SK-N-SH treated with all-trans-retinoic acid at 6 μM for 48 hours (cell line): ENCODE results near the gene SIK3.

Experiments
- ATAC-seq: fragments of 200-7000 bp; cut with Tn5 transposase; 3 replicates; pipeline ENCODE4 v1.9.1; 2020; ENCODE audit warnings: mild to moderate bottlenecking, moderate library complexity
- ARNTL ChIP-seq: fragments of 450-650 bp; formaldehyde crosslinking; IDR thresholded peaks from 2 replicates; pipeline ENCODE4 v1.5.0; 2020; ENCODE audit warnings: low read depth, mild to moderate bottlenecking, moderate library complexity, borderline replicate concordance
- CSDC2 ChIP-seq: fragments of 250-450 bp; sonication (Bioruptor Pico); IDR thresholded peaks from 2 replicates; pipeline ENCODE4 v1.5.0; 2020; ENCODE audit warnings: mild to moderate bottlenecking, moderate library complexity
- ESRRG ChIP-seq: fragments of 250-450 bp; sonication (Bioruptor Pico); IDR thresholded peaks from 2 replicates; pipeline ENCODE4 v1.6.1; 2021; ENCODE audit warnings: mild to moderate bottlenecking
- GLIS3 ChIP-seq: fragments of 250-450 bp; sonication (Bioruptor Pico); IDR thresholded peaks from 2 replicates; pipeline ENCODE4 v1.5.0; 2020; ENCODE audit warnings: mild to moderate bottlenecking, moderate library complexity
- SNAI2 ChIP-seq: fragments of 250-450 bp; sonication (Bioruptor Pico); IDR thresholded peaks from 2 replicates; pipeline ENCODE4 v1.5.0; 2020; ENCODE audit warnings: mild to moderate bottlenecking, moderate library complexity
- TCF4 ChIP-seq: fragments of 250-450 bp; sonication (Bioruptor Pico); IDR thresholded peaks from 2 replicates; pipeline ENCODE4 v1.8.0; 2021; ENCODE audit warnings: mild to moderate bottlenecking, moderate library complexity, borderline replicate concordance
- ZC3H10 ChIP-seq: fragments of 250-450 bp; sonication (Bioruptor Pico); IDR thresholded peaks from 2 replicates; pipeline ENCODE4 v1.5.1; 2021; ENCODE audit warnings: mild to moderate bottlenecking, moderate library complexity
- ZFP3 ChIP-seq: fragments of 250-450 bp; sonication (Bioruptor Pico); IDR thresholded peaks from 2 replicates; pipeline ENCODE4 v1.5.0; 2020; ENCODE audit warnings: mild to moderate bottlenecking, moderate library complexity
- ZFP30 ChIP-seq: fragments of 450-650 bp; formaldehyde crosslinking; IDR thresholded peaks from 2 replicates; pipeline ENCODE4 v1.5.0; 2022; ENCODE audit warnings: mild to moderate bottlenecking, moderate library complexity
- ZNF565 ChIP-seq: fragments of 450-650 bp; formaldehyde crosslinking; conservative IDR thresholded peaks from 2 replicates; pipeline ENCODE4 v1.5.0; 2020; ENCODE audit warnings: low read depth, mild to moderate bottlenecking, moderate library complexity
- ZNF70 ChIP-seq: fragments of 450-650 bp; formaldehyde crosslinking; IDR thresholded peaks from 2 replicates; pipeline ENCODE4 v1.5.0; 2020; ENCODE audit warnings: mild to moderate bottlenecking, moderate library complexity
- ZNF8 ChIP-seq: fragments of 450-650 bp; formaldehyde crosslinking; IDR thresholded peaks from 2 replicates; pipeline ENCODE4 v1.5.0; 2020; ENCODE audit warnings: mild to moderate bottlenecking, moderate library complexity
- TF ChIP-seq, protein P1 (sequence below): fragments of 250-450 bp; sonication (Bioruptor Pico); IDR thresholded peaks from 2 replicates; pipeline ENCODE4 v1.5.0; 2020; ENCODE audit warnings: mild to moderate bottlenecking, moderate library complexity
- TF ChIP-seq, protein P2 (sequence below): fragments of 250-450 bp; sonication (Bioruptor Pico); IDR thresholded peaks from 2 replicates; pipeline ENCODE4 v1.5.1; 2021; ENCODE audit warnings: mild to moderate bottlenecking, moderate library complexity
- TF ChIP-seq, protein P3 (sequence below): fragments of 250-450 bp; sonication (Bioruptor Pico); IDR thresholded peaks from 2 replicates; pipeline ENCODE4 v1.8.0; 2021; ENCODE audit warnings: low read depth, mild to moderate bottlenecking, moderate library complexity, borderline replicate concordance
- TF ChIP-seq, protein P4 (sequence below): fragments of 250-450 bp; sonication (Bioruptor Pico); IDR thresholded peaks from 2 replicates; pipeline ENCODE4 v1.8.0; 2020; ENCODE audit warnings: mild to moderate bottlenecking, moderate library complexity, borderline replicate concordance

Gene SIK3

DNA sequence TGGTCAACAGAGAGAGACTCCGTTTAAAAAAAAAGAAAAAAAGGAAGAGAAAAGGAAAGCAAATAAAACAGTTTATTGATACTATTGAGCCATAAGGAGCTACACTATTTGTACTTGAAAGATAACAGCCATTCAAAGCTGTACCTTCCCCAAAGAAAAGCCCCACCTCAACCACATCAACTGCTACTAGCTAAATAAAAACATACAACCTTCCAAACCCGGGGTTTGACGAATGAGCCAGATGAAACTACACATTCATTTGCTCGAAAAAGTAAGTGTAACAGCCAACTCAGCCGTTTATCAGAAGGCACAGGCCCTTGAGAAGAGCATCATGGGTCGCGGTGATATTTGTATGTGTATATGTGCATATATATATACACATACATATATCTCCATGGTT lies 78.4 kb downstream of the SIK3 start:
- TF ChIP-seq GLIS3 (CRISPR knock-in tag): no peak
- TF ChIP-seq, protein P1, sequence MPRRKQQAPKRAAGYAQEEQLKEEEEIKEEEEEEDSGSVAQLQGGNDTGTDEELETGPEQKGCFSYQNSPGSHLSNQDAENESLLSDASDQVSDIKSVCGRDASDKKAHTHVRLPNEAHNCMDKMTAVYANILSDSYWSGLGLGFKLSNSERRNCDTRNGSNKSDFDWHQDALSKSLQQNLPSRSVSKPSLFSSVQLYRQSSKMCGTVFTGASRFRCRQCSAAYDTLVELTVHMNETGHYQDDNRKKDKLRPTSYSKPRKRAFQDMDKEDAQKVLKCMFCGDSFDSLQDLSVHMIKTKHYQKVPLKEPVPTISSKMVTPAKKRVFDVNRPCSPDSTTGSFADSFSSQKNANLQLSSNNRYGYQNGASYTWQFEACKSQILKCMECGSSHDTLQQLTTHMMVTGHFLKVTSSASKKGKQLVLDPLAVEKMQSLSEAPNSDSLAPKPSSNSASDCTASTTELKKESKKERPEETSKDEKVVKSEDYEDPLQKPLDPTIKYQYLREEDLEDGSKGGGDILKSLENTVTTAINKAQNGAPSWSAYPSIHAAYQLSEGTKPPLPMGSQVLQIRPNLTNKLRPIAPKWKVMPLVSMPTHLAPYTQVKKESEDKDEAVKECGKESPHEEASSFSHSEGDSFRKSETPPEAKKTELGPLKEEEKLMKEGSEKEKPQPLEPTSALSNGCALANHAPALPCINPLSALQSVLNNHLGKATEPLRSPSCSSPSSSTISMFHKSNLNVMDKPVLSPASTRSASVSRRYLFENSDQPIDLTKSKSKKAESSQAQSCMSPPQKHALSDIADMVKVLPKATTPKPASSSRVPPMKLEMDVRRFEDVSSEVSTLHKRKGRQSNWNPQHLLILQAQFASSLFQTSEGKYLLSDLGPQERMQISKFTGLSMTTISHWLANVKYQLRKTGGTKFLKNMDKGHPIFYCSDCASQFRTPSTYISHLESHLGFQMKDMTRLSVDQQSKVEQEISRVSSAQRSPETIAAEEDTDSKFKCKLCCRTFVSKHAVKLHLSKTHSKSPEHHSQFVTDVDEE (CRISPR knock-in tag): no peak
- TF ChIP-seq, protein P2, sequence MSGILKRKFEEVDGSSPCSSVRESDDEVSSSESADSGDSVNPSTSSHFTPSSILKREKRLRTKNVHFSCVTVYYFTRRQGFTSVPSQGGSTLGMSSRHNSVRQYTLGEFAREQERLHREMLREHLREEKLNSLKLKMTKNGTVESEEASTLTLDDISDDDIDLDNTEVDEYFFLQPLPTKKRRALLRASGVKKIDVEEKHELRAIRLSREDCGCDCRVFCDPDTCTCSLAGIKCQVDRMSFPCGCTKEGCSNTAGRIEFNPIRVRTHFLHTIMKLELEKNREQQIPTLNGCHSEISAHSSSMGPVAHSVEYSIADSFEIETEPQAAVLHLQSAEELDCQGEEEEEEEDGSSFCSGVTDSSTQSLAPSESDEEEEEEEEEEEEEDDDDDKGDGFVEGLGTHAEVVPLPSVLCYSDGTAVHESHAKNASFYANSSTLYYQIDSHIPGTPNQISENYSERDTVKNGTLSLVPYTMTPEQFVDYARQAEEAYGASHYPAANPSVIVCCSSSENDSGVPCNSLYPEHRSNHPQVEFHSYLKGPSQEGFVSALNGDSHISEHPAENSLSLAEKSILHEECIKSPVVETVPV (CRISPR knock-in tag): no peak
- TF ChIP-seq ZNF70: no peak
- TF ChIP-seq ZFP30 (CRISPR knock-in tag): no peak
- TF ChIP-seq ZNF565 (CRISPR knock-in tag): no peak
- TF ChIP-seq CSDC2 (CRISPR knock-in tag): no peak
- TF ChIP-seq TCF4 (CRISPR knock-in tag): no peak
- no peak for TF ChIP-seq SNAI2 (CRISPR knock-in tag)
- no peak for TF ChIP-seq ESRRG (CRISPR knock-in tag)
- TF ChIP-seq ZC3H10 (CRISPR knock-in tag): no peak
- no peak for ATAC-seq

DNA sequence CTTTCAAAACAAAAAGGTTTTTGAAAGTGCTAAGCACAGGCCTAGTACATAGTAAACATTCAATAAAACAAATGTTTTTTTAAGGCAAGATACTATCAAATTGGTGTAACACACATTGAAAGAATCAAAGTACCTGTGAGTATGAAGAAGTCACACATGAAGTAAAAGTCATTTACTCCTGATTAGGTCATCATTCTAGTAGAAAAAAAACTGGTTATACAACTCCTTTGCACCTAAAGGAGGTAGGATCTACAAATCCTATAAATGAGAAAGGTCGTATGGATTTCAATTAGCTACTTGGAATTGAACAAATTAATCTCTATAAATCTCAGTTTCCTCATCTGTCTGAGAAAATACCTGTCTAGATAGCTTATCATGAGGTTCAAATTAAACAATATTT lies 80.8 kb downstream of the SIK3 start:
- ATAC-seq: no peak
- TF ChIP-seq TCF4 (CRISPR knock-in tag): no peak
- TF ChIP-seq, protein P3, sequence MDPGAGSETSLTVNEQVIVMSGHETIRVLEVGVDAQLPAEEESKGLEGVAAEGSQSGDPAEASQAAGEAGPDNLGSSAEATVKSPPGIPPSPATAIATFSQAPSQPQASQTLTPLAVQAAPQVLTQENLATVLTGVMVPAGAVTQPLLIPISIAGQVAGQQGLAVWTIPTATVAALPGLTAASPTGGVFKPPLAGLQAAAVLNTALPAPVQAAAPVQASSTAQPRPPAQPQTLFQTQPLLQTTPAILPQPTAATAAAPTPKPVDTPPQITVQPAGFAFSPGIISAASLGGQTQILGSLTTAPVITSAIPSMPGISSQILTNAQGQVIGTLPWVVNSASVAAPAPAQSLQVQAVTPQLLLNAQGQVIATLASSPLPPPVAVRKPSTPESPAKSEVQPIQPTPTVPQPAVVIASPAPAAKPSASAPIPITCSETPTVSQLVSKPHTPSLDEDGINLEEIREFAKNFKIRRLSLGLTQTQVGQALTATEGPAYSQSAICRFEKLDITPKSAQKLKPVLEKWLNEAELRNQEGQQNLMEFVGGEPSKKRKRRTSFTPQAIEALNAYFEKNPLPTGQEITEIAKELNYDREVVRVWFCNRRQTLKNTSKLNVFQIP (CRISPR knock-in tag): no peak
- TF ChIP-seq, protein P1 (CRISPR knock-in tag): no peak

DNA sequence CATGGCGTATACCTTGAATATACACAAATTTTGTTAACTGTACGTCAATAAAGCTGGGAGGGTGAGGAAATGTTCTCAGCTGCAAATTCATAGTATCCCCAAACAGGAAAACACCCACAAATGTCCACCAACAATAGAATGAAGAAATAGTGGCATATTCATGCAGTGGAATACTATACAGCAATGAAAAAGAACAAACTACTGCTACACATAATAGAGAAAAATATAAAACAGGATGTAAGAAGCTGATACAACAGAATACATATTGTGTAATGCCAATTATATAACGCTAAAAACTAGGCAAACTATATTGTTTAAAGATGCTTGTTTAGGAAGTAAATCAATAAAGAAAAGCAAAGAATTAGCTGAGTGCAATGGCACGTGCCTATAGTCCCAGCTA lies 81.5 kb downstream of the SIK3 start:
- no peak for ATAC-seq
- TF ChIP-seq ZC3H10 (CRISPR knock-in tag) (no peak), ZFP3 (no peak), ZNF565 (CRISPR knock-in tag) (no peak), ESRRG (CRISPR knock-in tag) (no peak), ARNTL (CRISPR knock-in tag) (no peak), ZNF8 (CRISPR knock-in tag) (no peak)
- TF ChIP-seq, protein P4, sequence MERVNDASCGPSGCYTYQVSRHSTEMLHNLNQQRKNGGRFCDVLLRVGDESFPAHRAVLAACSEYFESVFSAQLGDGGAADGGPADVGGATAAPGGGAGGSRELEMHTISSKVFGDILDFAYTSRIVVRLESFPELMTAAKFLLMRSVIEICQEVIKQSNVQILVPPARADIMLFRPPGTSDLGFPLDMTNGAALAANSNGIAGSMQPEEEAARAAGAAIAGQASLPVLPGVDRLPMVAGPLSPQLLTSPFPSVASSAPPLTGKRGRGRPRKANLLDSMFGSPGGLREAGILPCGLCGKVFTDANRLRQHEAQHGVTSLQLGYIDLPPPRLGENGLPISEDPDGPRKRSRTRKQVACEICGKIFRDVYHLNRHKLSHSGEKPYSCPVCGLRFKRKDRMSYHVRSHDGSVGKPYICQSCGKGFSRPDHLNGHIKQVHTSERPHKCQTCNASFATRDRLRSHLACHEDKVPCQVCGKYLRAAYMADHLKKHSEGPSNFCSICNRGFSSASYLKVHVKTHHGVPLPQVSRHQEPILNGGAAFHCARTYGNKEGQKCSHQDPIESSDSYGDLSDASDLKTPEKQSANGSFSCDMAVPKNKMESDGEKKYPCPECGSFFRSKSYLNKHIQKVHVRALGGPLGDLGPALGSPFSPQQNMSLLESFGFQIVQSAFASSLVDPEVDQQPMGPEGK (CRISPR knock-in tag): no peak
- TF ChIP-seq, protein P1 (CRISPR knock-in tag): no peak
- TF ChIP-seq, protein P3 (CRISPR knock-in tag): no peak
